Lung microvascular endothelial cell (primary cell): ENCODE measurements around the gene RPS17. TPM values are rescaled to one million over a fixed set of nuclear protein-coding genes. Genes with fewer than 3 reads are reported as not detected.
"Not testable (repeated sequence)": the region's sequence is repeated elsewhere in the genome, so short reads cannot be mapped to it uniquely, and the experiment has no call there.

ENCODE experiments used
- DNase-seq, 2 donors: peaks; one replicate each; pipeline versions ENCODE4 v3.0.0 to v3.0.0-alpha.2; 2010; ENCODE audit warnings: low read depth in 2 of 2
- total RNA-seq: library from RNA; depleted of rRNA; stranded (reverse); fragments of >200 nt; gene quantifications from 2 replicates; pipeline ENCODE4 v1.2.1, GENCODE V29; 2014

The RPS17 gene
- total RNA-seq, 1 donor from 2014 or later, result 2,587 TPM

GRCh38 chr15:82513587-82513986, 26.7 kb downstream of the RPS17 start:
- DNase-seq, result not testable (repeated sequence)

GRCh38 chr15:82507693-82508092, 32.6 kb downstream of the RPS17 start:
- not testable (repeated sequence) for DNase-seq

GRCh38 chr15:82507087-82507486, 33.2 kb downstream of the RPS17 start:
- DNase-seq, result not testable (repeated sequence)

- not testable (repeated sequence) for DNase-seq
Observed at GRCh38 chr15:82505842-82506241, 34.4 kb downstream of the RPS17 start.

GRCh38 chr15:82504074-82504473, 36.2 kb downstream of the RPS17 start:
- DNase-seq, result not testable (repeated sequence)

GRCh38 chr15:82502700-82503339, 37.4 kb downstream of the RPS17 start:
- DNase-seq, result not testable (repeated sequence)

- DNase-seq, result not testable (repeated sequence)
Observed at GRCh38 chr15:82500772-82501171, 39.5 kb downstream of the RPS17 start.

- DNase-seq, result not testable (repeated sequence)
Observed at GRCh38 chr15:82497978-82498377, 42.3 kb downstream of the RPS17 start.

- not testable (repeated sequence) for DNase-seq
Observed at GRCh38 chr15:82488250-82488649, 52.0 kb downstream of the RPS17 start.

- not testable (repeated sequence) for DNase-seq
Observed at GRCh38 chr15:82487045-82487444, 53.2 kb downstream of the RPS17 start.

Other genes with a start within 250 kb of the RPS17 start
- 0.20 and 0.44 TPM in 2 replicates for gene GOLGA6L10, start 191.0 kb downstream of the RPS17 start, total RNA-seq
- 0.60 and 0.87 TPM in 2 replicates for gene GOLGA6L9, start 110.6 kb downstream of the RPS17 start, total RNA-seq
- gene CPEB1, start 106.9 kb upstream of the RPS17 start, total RNA-seq, result under 0.01 TPM in 1 of 2 replicates, not detected in the other
- not detected in 2 replicates for gene AP3B2, start 169.4 kb upstream of the RPS17 start, total RNA-seq